A549 (cell line): Measurements from ENCODE around the gene BCAT1.

Source experiments
- JUN ChIP-seq, 2 experiments: fragments of >200 bp; sonication (Bioruptor Twin); formaldehyde crosslinking; IDR thresholded peaks; 2 replicates in 1 of 2; 3 replicates in 1 of 2; pipeline ENCODE4 v1.6.1; 2016 to 2017
- KDM5A ChIP-seq: fragments of 200-600 bp; sonication (generic); IDR thresholded peaks from 2 replicates; pipeline ENCODE4 v1.6.1; 2016; ENCODE audit warnings: antibody characterized with exemption, mild to moderate bottlenecking
- NFE2L2 ChIP-seq: fragments of 150-350 bp; conservative IDR thresholded peaks from 2 replicates; pipeline ENCODE4 v1.6.1; 2014; ENCODE audit warnings: low read length
- RCOR1 ChIP-seq: fragments of 150-350 bp; IDR thresholded peaks from 2 replicates; pipeline ENCODE4 v1.6.1; 2014; ENCODE audit warnings: antibody characterized with exemption, low read length, low read depth
- RNF2 ChIP-seq: fragments of 200-600 bp; sonication (generic); IDR thresholded peaks from 2 replicates; pipeline ENCODE4 v1.6.1; 2016; ENCODE audit warnings: low read depth, mild to moderate bottlenecking, antibody characterized with exemption, moderate library complexity, borderline replicate concordance
- SREBF2 ChIP-seq: fragments of 450-650 bp; IDR thresholded peaks from 2 replicates; pipeline ENCODE4 v1.6.1; 2014; ENCODE audit warnings: mild to moderate bottlenecking, moderate library complexity
- TF ChIP-seq, protein P1 (sequence below): fragments of >200 bp; sonication (Bioruptor Twin); formaldehyde crosslinking; IDR thresholded peaks from 3 replicates; pipeline ENCODE4 v1.5.1; 2016
- TF ChIP-seq, protein P2 (sequence below): IDR thresholded peaks from 2 replicates; pipeline ENCODE4 v1.6.1; 2012

DNA sequence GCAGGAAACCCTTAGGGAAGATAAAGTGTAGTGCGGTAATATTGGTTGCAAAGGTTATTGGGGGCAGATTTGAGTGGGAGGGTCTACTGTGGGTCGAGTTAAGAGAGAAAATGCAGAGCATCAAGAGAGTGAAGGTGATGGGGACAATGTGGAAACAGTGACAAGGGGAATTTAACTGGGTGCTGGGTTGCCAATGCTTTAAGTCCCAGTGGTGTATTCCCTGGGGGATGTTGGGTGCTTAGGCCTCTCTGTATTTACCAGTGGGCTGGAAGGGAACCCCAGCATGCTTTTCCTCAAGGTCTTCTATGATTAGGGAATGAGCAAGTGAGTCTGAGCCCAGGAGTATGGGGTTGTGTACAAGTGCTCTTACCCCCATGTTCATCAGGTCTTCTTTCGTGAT is 10.6 kb downstream of the BCAT1 start:
- TF ChIP-seq, protein P1, sequence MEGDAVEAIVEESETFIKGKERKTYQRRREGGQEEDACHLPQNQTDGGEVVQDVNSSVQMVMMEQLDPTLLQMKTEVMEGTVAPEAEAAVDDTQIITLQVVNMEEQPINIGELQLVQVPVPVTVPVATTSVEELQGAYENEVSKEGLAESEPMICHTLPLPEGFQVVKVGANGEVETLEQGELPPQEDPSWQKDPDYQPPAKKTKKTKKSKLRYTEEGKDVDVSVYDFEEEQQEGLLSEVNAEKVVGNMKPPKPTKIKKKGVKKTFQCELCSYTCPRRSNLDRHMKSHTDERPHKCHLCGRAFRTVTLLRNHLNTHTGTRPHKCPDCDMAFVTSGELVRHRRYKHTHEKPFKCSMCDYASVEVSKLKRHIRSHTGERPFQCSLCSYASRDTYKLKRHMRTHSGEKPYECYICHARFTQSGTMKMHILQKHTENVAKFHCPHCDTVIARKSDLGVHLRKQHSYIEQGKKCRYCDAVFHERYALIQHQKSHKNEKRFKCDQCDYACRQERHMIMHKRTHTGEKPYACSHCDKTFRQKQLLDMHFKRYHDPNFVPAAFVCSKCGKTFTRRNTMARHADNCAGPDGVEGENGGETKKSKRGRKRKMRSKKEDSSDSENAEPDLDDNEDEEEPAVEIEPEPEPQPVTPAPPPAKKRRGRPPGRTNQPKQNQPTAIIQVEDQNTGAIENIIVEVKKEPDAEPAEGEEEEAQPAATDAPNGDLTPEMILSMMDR: no peak
- TF ChIP-seq KDM5A (no peak), RNF2 (no peak), SREBF2 (no peak), NFE2L2 (no peak), RCOR1 (no peak), JUN (IDR thresholded peaks at IDR 0.05) (no peak)
- TF ChIP-seq, protein P2, sequence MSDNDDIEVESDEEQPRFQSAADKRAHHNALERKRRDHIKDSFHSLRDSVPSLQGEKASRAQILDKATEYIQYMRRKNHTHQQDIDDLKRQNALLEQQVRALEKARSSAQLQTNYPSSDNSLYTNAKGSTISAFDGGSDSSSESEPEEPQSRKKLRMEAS: no peak
